Activated CD8-positive, alpha-beta T cell treated with anti-CD3 and anti-CD28 coated beads for 36 hours (primary cell): ENCODE measurements around the gene TET2. TPM values are rescaled to one million over a fixed set of nuclear protein-coding genes. Genes with fewer than 3 reads are reported as not detected.

Experiments used
- ATAC-seq: fragments of 200-7000 bp; cut with Tn5 transposase; one replicate; pipeline ENCODE4 v1.10.0; 2021; ENCODE audit warnings: mild to moderate bottlenecking, moderate library complexity
- CTCF ChIA-PET: fragments of 350-600 bp; sonication (Branson Sonifier 250); formaldehyde crosslinking; loops from one replicate; lab custom pipeline; 2021; ENCODE audit warnings: antibody characterized with exemption; lab: Charles Lee
- POLR2A ChIA-PET: fragments of 350-600 bp; sonication (Branson Sonifier 250); formaldehyde crosslinking; loops from one replicate; lab custom pipeline; 2021; ENCODE audit warnings: antibody characterized with exemption; lab: Charles Lee
- DNase-seq: peaks from one replicate; pipeline ENCODE4 v3.0.0-alpha.2; 2020
- H3K27ac Mint-ChIP-seq: one replicate; pipeline ENCODE4 v1.8.0; 2021; ENCODE audit warnings: mild to moderate bottlenecking, mixed read lengths
- H3K27me3 Mint-ChIP-seq: one replicate; pipeline ENCODE4 v1.8.0; 2021; ENCODE audit warnings: mixed read lengths
- H3K36me3 Mint-ChIP-seq: one replicate; pipeline ENCODE4 v1.8.0; 2021; ENCODE audit warnings: low read depth, mixed read lengths
- H3K4me1 Mint-ChIP-seq: one replicate; pipeline ENCODE4 v1.8.0; 2021; ENCODE audit warnings: low read depth, mixed read lengths
- H3K4me3 Mint-ChIP-seq: one replicate; pipeline ENCODE4 v1.8.0; 2021; ENCODE audit warnings: mild to moderate bottlenecking, moderate library complexity, mixed read lengths
- H3K9me3 Mint-ChIP-seq: one replicate; pipeline ENCODE4 v1.8.0; 2021; ENCODE audit warnings: mixed read lengths
- CTCF ChIP-seq: fragments of 200-600 bp; IDR thresholded peaks from one replicate; pipeline ENCODE4 v1.8.0; 2022; ENCODE audit warnings: antibody characterized with exemption, mild to moderate bottlenecking
- intact Hi-C: fragments of 100-400 bp; cut with micrococcal nuclease; formaldehyde crosslinking; loops from one replicate; pipeline ENCODE4 v1.10.0; 2022
- total RNA-seq, 2 experiments: library from RNA; stranded (reverse); gene quantifications; one replicate each; pipeline ENCODE4 v1.2.3, GENCODE V29; 2021

TET2 gene
- total RNA-seq, 2 experiments from 2014 or later: 31.3 to 36.0 TPM

- Mint-ChIP-seq H3K4me1 (no peaks in the 10 kb centered on the region), H3K27me3 (no peaks in the 10 kb centered on the region), H3K27ac (no peak overlapping the region), H3K4me3 (no peak overlapping the region), H3K36me3 (no peaks in the 10 kb centered on the region), H3K9me3 (no peaks in the 10 kb centered on the region)
- no peak for TF ChIP-seq CTCF
- POLR2A ChIA-PET: no interaction called here
- intact Hi-C loops: no loop called here
- ATAC-seq: no peak
- CTCF ChIA-PET: no interaction called here
- no peak for DNase-seq
Observed at GRCh38 chr4:105120626-105121025, 26.1 kb upstream of the TET2 start.

- ChIA-PET CTCF (interaction anchor here (1.1 kb wide), 1 partner anchor 18 kb away, joined by 3 read pairs; no protein-coding TSS in a partner anchor), POLR2A (no interaction called here)
- Mint-ChIP-seq H3K4me1 (no peaks in the 10 kb centered on the region), H3K9me3 (no peaks in the 10 kb centered on the region), H3K4me3 (no peak overlapping the region), H3K36me3 (no peaks in the 10 kb centered on the region), H3K27me3 (no peaks in the 10 kb centered on the region), H3K27ac (no peak overlapping the region)
- DNase-seq (no peak), ATAC-seq (no peak)
- TF ChIP-seq CTCF: no peak
- intact Hi-C loops: no loop called here
Observed at GRCh38 chr4:105122350-105122749, 24.3 kb upstream of the TET2 start.

- TF ChIP-seq CTCF: no peak
- no peaks in the 10 kb centered on the region for H3K9me3 Mint-ChIP-seq
- ATAC-seq: no peak
- CTCF ChIA-PET: interaction anchor here (1.4 kb wide), 1 partner anchor 348 kb away, joined by 4 read pairs; the partner anchor contains the start of gene PPA2
- H3K36me3 Mint-ChIP-seq: no peaks in the 10 kb centered on the region
- intact Hi-C loops: no loop called here
- H3K27ac Mint-ChIP-seq: no peak overlapping the region
- H3K27me3 Mint-ChIP-seq: no peaks in the 10 kb centered on the region
- H3K4me3 Mint-ChIP-seq: no peak overlapping the region
- no peak for DNase-seq
- H3K4me1 Mint-ChIP-seq: no peaks in the 10 kb centered on the region
- POLR2A ChIA-PET: no interaction called here
Observed at GRCh38 chr4:105126311-105127169, 20.1 kb upstream of the TET2 start.

GRCh38 chr4:105127170-105127445 is 19.6 kb upstream of the TET2 start:
- Mint-ChIP-seq H3K4me1 (no peaks in the 10 kb centered on the region), H3K9me3 (no peaks in the 10 kb centered on the region), H3K27ac (no peak overlapping the region), H3K36me3 (no peaks in the 10 kb centered on the region), H3K4me3 (no peak overlapping the region), H3K27me3 (no peaks in the 10 kb centered on the region)
- ChIA-PET CTCF (interaction anchor here (1.4 kb wide), 1 partner anchor 347 kb away, joined by 4 read pairs; the partner anchor contains the start of gene PPA2), POLR2A (no interaction called here)
- ATAC-seq (no peak), DNase-seq (no peak)
- intact Hi-C loops: no loop called here
- no peak for TF ChIP-seq CTCF

GRCh38 chr4:105128208-105128607 is 18.5 kb upstream of the TET2 start:
- TF ChIP-seq CTCF: no peak
- Mint-ChIP-seq H3K36me3 (no peaks in the 10 kb centered on the region), H3K4me1 (no peaks in the 10 kb centered on the region), H3K27me3 (no peaks in the 10 kb centered on the region), H3K27ac (no peak overlapping the region), H3K4me3 (no peak overlapping the region), H3K9me3 (no peaks in the 10 kb centered on the region)
- ChIA-PET CTCF (interaction anchor here (1.7 kb wide), 1 partner anchor 13 kb away, joined by 3 read pairs; no protein-coding TSS in a partner anchor), POLR2A (no interaction called here)
- ATAC-seq (no peak), DNase-seq (no peak)
- intact Hi-C loops: no loop called here
